SK-N-SH (cell line): ENCODE results near the gene LDLRAP1. TPM values are rescaled to one million over a fixed set of nuclear protein-coding genes. Genes with fewer than 3 reads are reported as not detected.

Experiments
- CTCF ChIA-PET: fragments of 300-600, 350-600 bp; formaldehyde crosslinking; extraction: SDS; loops from one replicate; lab custom pipeline; 2021; lab: Yijun Ruan, JAX
- POLR2A ChIA-PET: fragments of 350-600 bp; sonication (Branson Sonifier 250); formaldehyde crosslinking; extraction: SDS; loops from one replicate; lab custom pipeline; 2020; ENCODE audit warnings: antibody characterized with exemption, inconsistent platforms; lab: Yijun Ruan, JAX
- DNase-seq: peaks from one replicate; pipeline ENCODE4 v3.0.0; 2012
- H2AFZ ChIP-seq: fragments of 200-600 bp; sonication (generic); 2 replicates; pipeline ENCODE4 v1.8.1; 2016; ENCODE audit warnings: antibody characterized with exemption, mild to moderate bottlenecking, low read depth
- H3F3A ChIP-seq: fragments of 200-600 bp; sonication (generic); replicated peaks from 2 replicates; pipeline ENCODE3; 2016; ENCODE audit warnings: antibody characterized with exemption, mild to moderate bottlenecking; ENCODE audit not compliant: insufficient read depth
- H3K27ac ChIP-seq, 2 experiments: fragments of 200-500 bp in 1 of 2; fragments of 200-600 bp in 1 of 2; sonication (Bioruptor generic) in 1 of 2; sonication (generic), shearing (Covaris generic) in 1 of 2; 2 replicates each; pipeline versions ENCODE4 v1.5.1 to v1.6.1; 2014 to 2016; ENCODE audit warnings: low read depth in 2 of 2, inconsistent platforms in 1 of 2, low read length in 1 of 2, mild to moderate bottlenecking in 1 of 2, mixed read lengths in 1 of 2
- H3K27me3 ChIP-seq: fragments of 200-600 bp; sonication (generic), shearing (Covaris generic); 2 replicates; pipeline ENCODE4 v1.6.1; 2016; ENCODE audit warnings: mixed run types; ENCODE audit not compliant: insufficient read depth
- H3K36me3 ChIP-seq, 2 experiments: fragments of 200-500 bp in 1 of 2; fragments of 200-600 bp in 1 of 2; sonication (Bioruptor generic) in 1 of 2; sonication (generic) in 1 of 2; replicated peaks in 1 of 2; 2 replicates each; pipeline versions ENCODE3 to v1.5.1; 2014 to 2016; ENCODE audit warnings: low read length in 1 of 2, mild to moderate bottlenecking in 1 of 2; ENCODE audit not compliant: insufficient read depth in 2 of 2, control insufficient read depth in 1 of 2
- H3K4me1 ChIP-seq, 2 experiments: fragments of 200-500 bp in 1 of 2; fragments of 200-600 bp in 1 of 2; sonication (Bioruptor generic) in 1 of 2; sonication (generic), shearing (Covaris generic) in 1 of 2; 2 replicates each; pipeline versions ENCODE4 v1.5.1 to v1.6.1; 2014 to 2016; ENCODE audit warnings: low read depth in 1 of 2, low read length in 1 of 2, mixed run types in 1 of 2; ENCODE audit not compliant: insufficient read depth in 2 of 2, control insufficient read depth in 1 of 2
- H3K4me2 ChIP-seq: fragments of 200-600 bp; sonication (generic), shearing (Covaris generic); 2 replicates; pipeline ENCODE4 v1.6.1; 2017; ENCODE audit warnings: mixed run types
- H3K4me3 ChIP-seq, 2 experiments: fragments of 200-500 bp in 1 of 2; fragments of 200-600 bp in 1 of 2; sonication (Bioruptor generic) in 1 of 2; sonication (generic), shearing (Covaris generic) in 1 of 2; 2 replicates each; pipeline versions ENCODE4 v1.5.1 to v1.8.1; 2014 to 2016; ENCODE audit warnings: low read depth in 2 of 2, inconsistent platforms in 1 of 2, low read length in 1 of 2, mild to moderate bottlenecking in 1 of 2, mixed read lengths in 1 of 2, moderate library complexity in 1 of 2
- H3K79me2 ChIP-seq: fragments of 200-600 bp; sonication (generic); 2 replicates; pipeline ENCODE4 v1.8.1; 2017; ENCODE audit warnings: mild to moderate bottlenecking; ENCODE audit not compliant: insufficient read depth
- H3K9ac ChIP-seq: fragments of 200-600 bp; sonication (generic); 2 replicates; pipeline ENCODE4 v1.6.1; 2017; ENCODE audit warnings: mixed run types
- H3K9me2 ChIP-seq: fragments of 200-600 bp; sonication (generic); 2 replicates; pipeline ENCODE4 v1.6.1; 2017; ENCODE audit warnings: mixed run types
- H3K9me3 ChIP-seq: fragments of 200-600 bp; sonication (generic); 2 replicates; pipeline ENCODE4 v1.6.1; 2017; ENCODE audit warnings: mixed run types, mild to moderate bottlenecking, moderate library complexity
- H4K20me1 ChIP-seq: fragments of 200-600 bp; sonication (generic); 2 replicates; pipeline ENCODE4 v1.6.1; 2017; ENCODE audit warnings: mild to moderate bottlenecking, mixed run types; ENCODE audit not compliant: insufficient read depth
- GATA2 ChIP-seq: sonication (generic); formaldehyde crosslinking; IDR thresholded peaks from 2 replicates; pipeline ENCODE4 v1.5.0; 2020; ENCODE audit warnings: mild to moderate bottlenecking, missing genetic modification reagents
- JUND ChIP-seq: IDR thresholded peaks from 2 replicates; pipeline ENCODE4 v1.4.0; 2012
- MEF2A ChIP-seq: IDR thresholded peaks from 2 replicates; pipeline ENCODE4 v1.4.0; 2012; ENCODE audit warnings: low read depth, borderline replicate concordance
- MXI1 ChIP-seq: IDR thresholded peaks from 2 replicates; pipeline ENCODE4 v1.6.1; 2012; ENCODE audit warnings: mild to moderate bottlenecking, low read depth, low read length, improper control_type of control experiment
- SIN3A ChIP-seq: IDR thresholded peaks from 2 replicates; pipeline ENCODE4 v1.6.1; 2012; ENCODE audit warnings: low read depth, mild to moderate bottlenecking, low read length, moderate library complexity, borderline replicate concordance
- TAF1 ChIP-seq: IDR thresholded peaks from 2 replicates; pipeline ENCODE4 v1.6.1; 2012; ENCODE audit warnings: low read depth, mild to moderate bottlenecking, low read length, moderate library complexity, borderline replicate concordance
- TEAD4 ChIP-seq: IDR thresholded peaks from 2 replicates; pipeline ENCODE4 v1.4.0; 2012; ENCODE audit warnings: mild to moderate bottlenecking, borderline replicate concordance; ENCODE audit not compliant: insufficient read depth
- USF1 ChIP-seq: IDR thresholded peaks from 2 replicates; pipeline ENCODE4 v1.4.0; 2012; ENCODE audit warnings: low read depth, borderline replicate concordance
- YY1 ChIP-seq: IDR thresholded peaks from 2 replicates; pipeline ENCODE4 v1.4.0; 2012; ENCODE audit warnings: low read depth, mild to moderate bottlenecking
- WGBS: methylation state at CpG from one replicate; pipeline ENCODE4 v1.1.6; 2017; ENCODE audit warnings: low lambda C conversion rate; 5-methylcytosine and 5-hydroxymethylcytosine counted together
- polyA plus RNA-seq, 3 experiments: library from polyadenylated mRNA; depleted of rRNA; stranded (reverse); fragments of >200 nt; gene quantifications; 2 replicates each; pipeline ENCODE4 v1.2.3, GENCODE V29; 2012

Gene LDLRAP1
- polyA plus RNA-seq, 1 of the 3 experiments (the other 2 are of a cell fraction): 19.1 TPM

GRCh38 chr1:25575191-25575590, 31.8 kb downstream of the LDLRAP1 start:
- POLR2A ChIA-PET: no interaction called here
- H3K36me3 ChIP-seq: no peaks in the 10 kb centered on the region
- H3K4me1 ChIP-seq: peaks cover 0 to 22% of the 10 kb centered on the region in 2 experiments; a peak in 1 of 4 replicates
- H3K4me3 ChIP-seq: no peak overlapping the region
- no peak for TF ChIP-seq MEF2A
- TF ChIP-seq TAF1: no peak
- TF ChIP-seq, all 33 proteins: peak for 0
- Histone ChIP-seq H3K4me2 (no peak overlapping the region), H4K20me1 (no peaks in the 10 kb centered on the region), H3K9ac (no peak overlapping the region), H3K9me3 (no peaks in the 10 kb centered on the region), H3K79me2 (no peaks in the 10 kb centered on the region), H2AFZ (no peak overlapping the region), H3K27me3 (no peaks in the 10 kb centered on the region), H3K27ac (no peak overlapping the region), H3F3A (no peaks in the 10 kb centered on the region), H3K9me2 (no peaks in the 10 kb centered on the region)
- CTCF ChIA-PET: no interaction called here
- no peak for DNase-seq
- WGBS: 63% methylated on average over 2 of the region's 2 CpGs

GRCh38 chr1:25576459-25577133, 33.2 kb downstream of the LDLRAP1 start:
- WGBS: 87% methylated on average over 16 of the region's 18 CpGs
- Histone ChIP-seq H3K27me3 (no peaks in the 10 kb centered on the region), H2AFZ (no peak overlapping the region), H3K9me3 (no peaks in the 10 kb centered on the region), H3K4me1 (peaks cover 0 to 24% of the 10 kb centered on the region in 2 experiments; a peak in 1 of 4 replicates), H3F3A (no peaks in the 10 kb centered on the region), H3K36me3 (no peaks in the 10 kb centered on the region), H3K27ac (no peak overlapping the region), H3K9me2 (no peaks in the 10 kb centered on the region), H3K9ac (no peak overlapping the region), H3K4me2 (no peak overlapping the region), H4K20me1 (no peaks in the 10 kb centered on the region), H3K79me2 (no peaks in the 10 kb centered on the region), H3K4me3 (no peak overlapping the region)
- DNase-seq: no peak
- TF ChIP-seq GATA2 (CRISPR knock-in tag) (no peak), USF1 (no peak), SIN3A (no peak), YY1 (no peak), TEAD4 (no peak)
- ChIA-PET CTCF (interaction anchor here (0.9 to 1.4 kb wide), 2 partner anchors 11 to 56 kb away, joined by 3 read pairs; no protein-coding TSS in a partner anchor), POLR2A (no interaction called here)

- Histone ChIP-seq H3K79me2 (no peaks in the 10 kb centered on the region), H3K4me1 (peaks cover 0 to 24% of the 10 kb centered on the region in 2 experiments; a peak in 1 of 4 replicates), H3K9me3 (no peaks in the 10 kb centered on the region), H3K27ac (no peak overlapping the region), H4K20me1 (no peaks in the 10 kb centered on the region), H3K27me3 (no peaks in the 10 kb centered on the region), H3K9me2 (no peaks in the 10 kb centered on the region), H3K4me3 (no peak overlapping the region), H3K36me3 (no peaks in the 10 kb centered on the region), H3K4me2 (no peak overlapping the region), H2AFZ (no peak overlapping the region), H3K9ac (no peak overlapping the region), H3F3A (no peaks in the 10 kb centered on the region)
- TF ChIP-seq USF1 (no peak), JUND (no peak), MXI1 (no peak)
- ChIA-PET CTCF (interaction anchor here (0.9 to 1.4 kb wide), 2 partner anchors 10 to 57 kb away, joined by 3 read pairs; no protein-coding TSS in a partner anchor), POLR2A (no interaction called here)
- no peak for DNase-seq
- WGBS: 82% methylated on average over 19 of the region's 21 CpGs
Measured at GRCh38 chr1:25577134-25577920, 33.9 kb downstream of the LDLRAP1 start.
